ENCODE data around the gene ERO1B.

ERO1B gene

DNA sequence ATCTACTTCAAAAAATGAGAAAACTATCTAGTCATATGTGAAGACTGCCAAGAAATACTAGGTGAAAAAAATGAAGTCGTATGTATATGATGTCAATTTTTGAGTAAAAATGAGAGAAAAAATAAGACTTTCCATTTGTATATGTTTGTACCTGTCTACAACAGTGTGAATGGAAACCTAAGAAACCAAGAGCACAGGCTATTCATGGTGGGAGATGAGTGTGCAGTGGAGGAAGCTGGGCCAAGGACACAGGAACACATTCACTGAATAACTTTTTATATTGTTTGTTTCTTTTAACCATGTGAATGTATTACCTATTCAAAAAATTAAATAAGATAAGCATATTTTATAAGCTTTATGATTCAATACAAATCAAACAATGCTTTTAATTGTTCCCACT is 67.0 kb downstream of the ERO1B start:
- Histone ChIP-seq H3K36me3 (ENCODE audit: control insufficient read depth in 2 of 2, insufficient read depth in 2 of 2, low read length in 2 of 2) (peaks cover 0 to 2% of the 10 kb centered on the region in 2 donors), H3K27me3 (ENCODE audit: control insufficient read depth in 1 of 2, insufficient read depth in 2 of 2, low read length in 2 of 2) (no peaks in the 10 kb centered on the region), H3K27ac (ENCODE audit: low read length) (no peak overlapping the region), H3K4me3 (ENCODE audit: low read length in 2 of 2) (no peak overlapping the region), H3K4me1 (ENCODE audit: control insufficient read depth, insufficient read depth, low read length) (no peaks in the 10 kb centered on the region), H3K9ac (ENCODE audit: low read length in 2 of 2) (no peak overlapping the region), H3K9me3 (ENCODE audit: control insufficient read depth in 2 of 2, low read length in 2 of 2) (no peaks in the 10 kb centered on the region)

DNA sequence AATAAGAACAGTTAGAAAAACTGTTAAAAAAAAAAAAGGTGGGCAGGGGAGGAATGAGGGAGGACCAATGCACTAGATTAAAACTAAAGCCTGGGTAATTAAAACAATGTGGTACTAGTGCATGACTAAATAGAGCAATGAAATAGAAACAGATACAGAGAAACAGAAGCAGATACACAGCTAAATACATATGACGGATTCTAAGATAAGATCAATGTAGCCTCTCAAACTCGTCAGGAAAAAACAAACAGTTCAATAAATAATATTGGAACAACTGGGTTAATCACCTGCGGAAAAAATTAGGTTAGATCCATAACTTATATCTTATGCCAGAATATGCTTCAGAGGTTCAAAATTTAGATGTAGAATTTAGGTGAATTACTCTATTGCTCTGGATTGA is 68.2 kb downstream of the ERO1B start:
- Histone ChIP-seq H3K27me3 (ENCODE audit: control insufficient read depth in 1 of 2, insufficient read depth in 2 of 2, low read length in 2 of 2) (no peaks in the 10 kb centered on the region), H3K4me3 (ENCODE audit: low read length in 2 of 2) (no peak overlapping the region), H3K27ac (ENCODE audit: low read length) (no peak overlapping the region), H3K4me1 (ENCODE audit: control insufficient read depth, insufficient read depth, low read length) (no peaks in the 10 kb centered on the region), H3K9me3 (ENCODE audit: control insufficient read depth in 2 of 2, low read length in 2 of 2) (no peaks in the 10 kb centered on the region), H3K9ac (ENCODE audit: low read length in 2 of 2) (no peak overlapping the region), H3K36me3 (ENCODE audit: control insufficient read depth in 2 of 2, insufficient read depth in 2 of 2, low read length in 2 of 2) (peaks cover 0 to 7% of the 10 kb centered on the region in 2 donors)

DNA sequence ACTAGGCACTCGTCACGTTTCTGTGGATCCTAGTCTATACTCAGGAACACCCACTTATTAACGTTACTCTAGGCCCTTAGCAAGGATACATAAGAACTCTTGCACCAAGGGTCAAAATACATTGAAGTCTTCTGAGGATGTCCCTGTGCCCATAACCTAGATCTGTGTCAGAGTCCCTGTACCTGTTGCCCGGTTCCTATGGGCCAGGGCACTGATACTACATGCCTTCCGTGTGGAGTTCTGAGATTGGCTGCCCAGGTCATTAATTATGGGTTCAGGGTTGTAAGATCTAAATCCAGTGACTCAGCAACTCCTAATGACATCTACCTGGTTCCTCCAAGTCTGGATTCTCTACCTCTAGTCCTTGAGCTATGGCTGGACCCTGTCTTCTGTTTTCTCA is 69.9 kb downstream of the ERO1B start:
- Histone ChIP-seq H3K36me3 (ENCODE audit: control insufficient read depth in 2 of 2, insufficient read depth in 2 of 2, low read length in 2 of 2) (peaks cover 0 to 5% of the 10 kb centered on the region in 2 donors), H3K27ac (ENCODE audit: low read length) (no peak overlapping the region), H3K9ac (ENCODE audit: low read length in 2 of 2) (no peak overlapping the region), H3K4me1 (ENCODE audit: control insufficient read depth, insufficient read depth, low read length) (no peaks in the 10 kb centered on the region), H3K9me3 (ENCODE audit: control insufficient read depth in 2 of 2, low read length in 2 of 2) (no peaks in the 10 kb centered on the region), H3K4me3 (ENCODE audit: low read length in 2 of 2) (no peak overlapping the region), H3K27me3 (ENCODE audit: control insufficient read depth in 1 of 2, insufficient read depth in 2 of 2, low read length in 2 of 2) (no peaks in the 10 kb centered on the region)

DNA sequence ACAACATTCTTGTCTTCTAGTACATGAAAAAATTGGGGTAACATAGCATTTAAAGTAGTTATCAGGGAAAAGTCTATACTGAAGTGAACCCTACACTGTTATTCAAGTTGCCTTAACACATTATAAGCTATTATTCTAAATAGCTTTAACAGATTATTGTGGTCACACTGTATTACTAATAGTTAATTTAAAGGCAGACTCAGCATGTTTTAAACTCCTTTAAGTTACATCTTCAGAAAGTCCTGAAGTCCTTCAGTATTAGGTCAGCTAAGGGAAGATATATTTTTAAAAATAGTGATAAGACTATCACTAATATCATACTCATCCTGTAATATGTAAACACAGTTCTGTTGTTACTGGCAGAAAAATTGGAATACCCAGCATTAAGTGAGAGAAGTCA is 72.0 kb downstream of the ERO1B start:
- Histone ChIP-seq H3K4me1 (ENCODE audit: control insufficient read depth, insufficient read depth, low read length) (no peaks in the 10 kb centered on the region), H3K27me3 (ENCODE audit: control insufficient read depth in 1 of 2, insufficient read depth in 2 of 2, low read length in 2 of 2) (no peaks in the 10 kb centered on the region), H3K4me3 (ENCODE audit: low read length in 2 of 2) (no peak overlapping the region), H3K36me3 (ENCODE audit: control insufficient read depth in 2 of 2, insufficient read depth in 2 of 2, low read length in 2 of 2) (peaks cover 0 to 8% of the 10 kb centered on the region in 2 donors), H3K27ac (ENCODE audit: low read length) (no peak overlapping the region), H3K9ac (ENCODE audit: low read length in 2 of 2) (no peak overlapping the region), H3K9me3 (ENCODE audit: control insufficient read depth in 2 of 2, low read length in 2 of 2) (no peaks in the 10 kb centered on the region)

DNA sequence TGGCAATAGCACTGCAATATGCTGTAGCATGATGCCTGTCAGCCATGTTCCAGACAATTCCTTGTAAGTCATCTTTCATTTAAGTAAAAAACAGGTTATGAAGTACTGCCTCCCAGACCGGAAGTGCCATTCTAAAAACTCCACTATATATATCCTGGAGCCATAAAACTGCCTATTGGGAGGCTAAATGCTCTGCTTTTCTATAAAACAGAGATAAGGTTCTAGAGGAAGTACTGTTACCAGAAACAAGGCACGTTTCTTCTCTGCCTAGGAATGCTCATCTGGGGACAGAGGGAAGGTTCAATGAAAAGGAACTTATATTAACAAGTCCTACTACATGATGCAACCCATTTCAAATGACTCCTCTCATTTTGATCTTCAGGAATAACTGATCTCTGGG is 72.6 kb downstream of the ERO1B start:
- H3K27me3 ChIP-seq (ENCODE audit: control insufficient read depth in 1 of 2, insufficient read depth in 2 of 2, low read length in 2 of 2) = no peaks in the 10 kb centered on the region
- H3K9ac ChIP-seq (ENCODE audit: low read length in 2 of 2) = no peak overlapping the region
- H3K9me3 ChIP-seq (ENCODE audit: control insufficient read depth in 2 of 2, low read length in 2 of 2) = no peaks in the 10 kb centered on the region
- H3K36me3 ChIP-seq (ENCODE audit: control insufficient read depth in 2 of 2, insufficient read depth in 2 of 2, low read length in 2 of 2) = peaks cover 0 to 8% of the 10 kb centered on the region in 2 donors
- no peak overlapping the region for H3K27ac ChIP-seq (ENCODE audit: low read length)
- H3K4me1 ChIP-seq (ENCODE audit: control insufficient read depth, insufficient read depth, low read length) = no peaks in the 10 kb centered on the region
- H3K4me3 ChIP-seq (ENCODE audit: low read length in 2 of 2) = no peak overlapping the region

DNA sequence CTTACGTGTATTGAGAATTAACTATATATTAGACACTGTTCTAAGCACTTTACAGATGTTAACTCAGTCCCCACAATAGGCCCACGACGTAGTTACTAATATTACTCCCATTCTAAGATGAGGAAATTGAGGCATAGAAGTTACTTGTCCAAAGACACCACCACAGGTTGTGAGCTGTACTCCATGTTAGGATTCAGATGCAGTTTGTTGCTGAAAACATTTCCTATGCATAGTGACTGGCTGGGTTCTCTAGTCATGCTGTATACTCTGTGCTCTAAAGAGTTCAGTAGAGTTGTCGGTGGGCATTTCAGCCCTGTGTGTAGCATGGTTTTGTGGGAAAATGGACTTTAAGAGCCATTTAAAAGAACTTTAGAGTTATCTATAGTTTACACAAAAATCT is 74.2 kb downstream of the ERO1B start:
- peaks cover 0 to 9% of the 10 kb centered on the region in 2 donors for H3K36me3 ChIP-seq (ENCODE audit: control insufficient read depth in 2 of 2, insufficient read depth in 2 of 2, low read length in 2 of 2)
- no peaks in the 10 kb centered on the region for H3K27me3 ChIP-seq (ENCODE audit: control insufficient read depth in 1 of 2, insufficient read depth in 2 of 2, low read length in 2 of 2)
- H3K9ac ChIP-seq (ENCODE audit: low read length in 2 of 2) = no peak overlapping the region
- H3K27ac ChIP-seq (ENCODE audit: low read length) = no peak overlapping the region
- H3K4me1 ChIP-seq (ENCODE audit: control insufficient read depth, insufficient read depth, low read length) = no peaks in the 10 kb centered on the region
- no peak overlapping the region for H3K4me3 ChIP-seq (ENCODE audit: low read length in 2 of 2)
- no peaks in the 10 kb centered on the region for H3K9me3 ChIP-seq (ENCODE audit: control insufficient read depth in 2 of 2, low read length in 2 of 2)

DNA sequence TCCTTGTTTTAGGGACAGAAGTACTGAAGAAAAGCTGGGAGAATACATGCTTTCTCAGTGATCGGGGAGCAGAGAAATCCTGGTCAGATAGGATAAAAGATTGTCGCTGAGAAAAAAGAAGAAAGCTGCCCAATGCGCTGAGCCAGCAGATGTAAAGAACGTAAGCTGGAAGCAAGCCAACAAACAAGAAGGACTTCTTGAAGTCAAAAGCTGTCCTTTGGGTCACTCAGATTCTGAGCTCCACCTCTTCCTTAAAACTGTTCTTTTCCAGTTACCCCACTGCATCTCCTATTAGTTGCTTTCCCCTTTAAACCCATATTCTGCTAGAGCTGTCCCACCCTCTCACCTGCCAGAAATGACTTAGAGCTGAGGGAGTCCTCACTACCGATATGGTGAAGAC is 74.6 kb downstream of the ERO1B start:
- Histone ChIP-seq H3K4me3 (ENCODE audit: low read length in 2 of 2) (no peak overlapping the region), H3K9ac (ENCODE audit: low read length in 2 of 2) (no peak overlapping the region), H3K36me3 (ENCODE audit: control insufficient read depth in 2 of 2, insufficient read depth in 2 of 2, low read length in 2 of 2) (peaks cover 2 to 13% of the 10 kb centered on the region in 2 donors), H3K4me1 (ENCODE audit: control insufficient read depth, insufficient read depth, low read length) (no peaks in the 10 kb centered on the region), H3K9me3 (ENCODE audit: control insufficient read depth in 2 of 2, low read length in 2 of 2) (peaks cover 1% of the 10 kb centered on the region in 2 donors), H3K27ac (ENCODE audit: low read length) (no peak overlapping the region), H3K27me3 (ENCODE audit: control insufficient read depth in 1 of 2, insufficient read depth in 2 of 2, low read length in 2 of 2) (no peaks in the 10 kb centered on the region)

DNA sequence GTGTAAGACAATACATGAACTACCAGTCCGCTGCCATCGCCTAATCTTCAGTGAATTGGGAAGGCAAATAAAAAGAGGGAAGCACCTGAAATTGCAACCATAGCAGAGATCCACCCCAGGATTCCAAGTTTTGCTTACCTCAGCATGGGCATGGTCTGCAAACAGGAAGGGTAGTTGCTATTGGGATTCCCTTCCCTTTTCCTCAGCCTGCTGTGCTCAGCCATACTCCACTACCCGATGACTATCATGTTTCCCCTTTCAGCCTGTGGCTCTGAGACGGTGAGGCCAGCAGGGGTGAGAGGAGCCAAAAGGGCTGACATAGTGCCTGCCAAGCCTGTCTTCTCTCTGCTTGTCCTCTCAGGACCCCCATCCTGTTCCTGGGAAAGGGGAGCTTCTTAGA is 75.2 kb downstream of the ERO1B start:
- Histone ChIP-seq H3K27ac (ENCODE audit: low read length) (no peak overlapping the region), H3K36me3 (ENCODE audit: control insufficient read depth in 2 of 2, insufficient read depth in 2 of 2, low read length in 2 of 2) (peaks cover 4 to 15% of the 10 kb centered on the region in 2 donors)

DNA sequence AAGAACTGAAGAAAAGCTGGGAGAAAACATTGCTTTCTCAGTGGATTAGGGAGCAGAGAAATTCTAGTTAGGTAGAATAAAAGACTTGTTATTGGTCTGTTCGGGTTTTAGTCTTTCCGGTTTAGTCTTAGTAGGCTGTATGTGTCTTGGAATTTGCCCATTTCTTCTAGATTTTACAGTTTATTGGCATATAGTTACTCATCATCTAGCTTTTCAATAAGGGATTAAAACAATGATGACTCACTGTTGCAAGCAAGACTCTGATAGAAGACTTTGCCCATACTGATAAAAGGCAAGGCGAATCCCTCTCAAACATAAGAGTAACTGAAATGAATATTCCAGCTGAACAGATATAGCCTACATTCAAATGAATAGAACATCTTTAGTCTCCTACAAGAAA is 77.1 kb downstream of the ERO1B start:
- Histone ChIP-seq H3K9ac (ENCODE audit: low read length in 2 of 2) (no peak overlapping the region), H3K4me3 (ENCODE audit: low read length in 2 of 2) (no peak overlapping the region), H3K9me3 (ENCODE audit: control insufficient read depth in 2 of 2, low read length in 2 of 2) (peaks cover 5 to 6% of the 10 kb centered on the region in 2 donors), H3K4me1 (ENCODE audit: control insufficient read depth, insufficient read depth, low read length) (no peaks in the 10 kb centered on the region), H3K27ac (ENCODE audit: low read length) (no peak overlapping the region), H3K27me3 (ENCODE audit: control insufficient read depth in 1 of 2, insufficient read depth in 2 of 2, low read length in 2 of 2) (no peaks in the 10 kb centered on the region), H3K36me3 (ENCODE audit: control insufficient read depth in 2 of 2, insufficient read depth in 2 of 2, low read length in 2 of 2) (peaks cover 4 to 15% of the 10 kb centered on the region in 2 donors)

More for the DNA sequence above, 75.2 kb downstream of the ERO1B start:
- H3K9ac ChIP-seq (ENCODE audit: low read length in 2 of 2) = no peak overlapping the region
- H3K4me3 ChIP-seq (ENCODE audit: low read length in 2 of 2) = no peak overlapping the region
- H3K27me3 ChIP-seq (ENCODE audit: control insufficient read depth in 1 of 2, insufficient read depth in 2 of 2, low read length in 2 of 2) = no peaks in the 10 kb centered on the region
- no peaks in the 10 kb centered on the region for H3K4me1 ChIP-seq (ENCODE audit: control insufficient read depth, insufficient read depth, low read length)
- peaks cover 5 to 6% of the 10 kb centered on the region in 2 donors for H3K9me3 ChIP-seq (ENCODE audit: control insufficient read depth in 2 of 2, low read length in 2 of 2)

DNA sequence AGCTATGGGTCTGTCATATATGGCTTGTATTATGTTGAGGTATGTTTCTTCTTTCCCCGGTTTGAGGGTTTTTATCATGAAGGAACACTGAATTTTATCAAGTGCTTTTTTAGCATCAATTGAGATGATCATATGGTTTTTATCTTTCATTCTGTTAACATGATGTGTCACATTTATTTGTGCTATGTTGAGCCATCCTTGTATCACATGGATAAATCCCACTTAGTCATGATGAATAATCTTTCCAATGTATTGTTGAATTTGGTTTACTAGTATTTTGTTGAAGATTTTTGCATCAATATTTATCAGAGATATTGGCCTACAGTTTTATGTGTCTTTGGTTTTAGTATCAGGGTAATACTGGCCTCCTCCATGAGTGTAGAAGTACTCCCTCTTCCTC is 77.7 kb downstream of the ERO1B start:
- Histone ChIP-seq H3K9ac (ENCODE audit: low read length in 2 of 2) (no peak overlapping the region), H3K4me1 (ENCODE audit: control insufficient read depth, insufficient read depth, low read length) (no peaks in the 10 kb centered on the region), H3K27ac (ENCODE audit: low read length) (no peak overlapping the region), H3K4me3 (ENCODE audit: low read length in 2 of 2) (no peak overlapping the region), H3K36me3 (ENCODE audit: control insufficient read depth in 2 of 2, insufficient read depth in 2 of 2, low read length in 2 of 2) (peaks cover 4 to 11% of the 10 kb centered on the region in 2 donors), H3K27me3 (ENCODE audit: control insufficient read depth in 1 of 2, insufficient read depth in 2 of 2, low read length in 2 of 2) (no peaks in the 10 kb centered on the region), H3K9me3 (ENCODE audit: control insufficient read depth in 2 of 2, low read length in 2 of 2) (peaks cover 5 to 6% of the 10 kb centered on the region in 2 donors)

DNA sequence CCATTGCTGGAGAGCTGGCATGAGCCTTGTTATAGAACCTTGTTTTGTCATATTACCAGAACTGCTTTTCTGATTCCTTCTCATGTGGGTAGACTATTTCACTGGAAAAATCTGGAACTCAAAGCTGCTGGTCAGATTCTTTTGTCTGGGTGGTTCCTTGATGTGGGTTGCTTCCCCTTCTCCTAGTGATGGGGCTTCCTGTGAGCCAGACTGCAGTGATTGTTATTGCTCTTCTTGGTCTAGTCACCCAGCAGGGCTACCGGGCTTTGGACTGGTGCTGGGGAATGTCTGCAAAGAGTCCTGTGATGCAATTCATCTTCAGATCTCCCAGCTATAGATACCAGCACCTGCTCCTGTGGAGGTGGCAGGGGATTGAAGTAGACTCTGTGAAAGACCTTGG is 80.0 kb downstream of the ERO1B start:
- Histone ChIP-seq H3K9ac (ENCODE audit: low read length in 2 of 2) (no peak overlapping the region), H3K9me3 (ENCODE audit: control insufficient read depth in 2 of 2, low read length in 2 of 2) (peaks cover 5 to 14% of the 10 kb centered on the region in 2 donors), H3K27me3 (ENCODE audit: control insufficient read depth in 1 of 2, insufficient read depth in 2 of 2, low read length in 2 of 2) (no peaks in the 10 kb centered on the region), H3K36me3 (ENCODE audit: control insufficient read depth in 2 of 2, insufficient read depth in 2 of 2, low read length in 2 of 2) (peaks cover 4 to 11% of the 10 kb centered on the region in 2 donors), H3K4me1 (ENCODE audit: control insufficient read depth, insufficient read depth, low read length) (no peaks in the 10 kb centered on the region), H3K4me3 (ENCODE audit: low read length in 2 of 2) (no peak overlapping the region), H3K27ac (ENCODE audit: low read length) (no peak overlapping the region)
